DND-41 (cell line): ENCODE data around the gene PALD1.

Experiments used
- ATAC-seq: fragments of 200-7000 bp; cut with Tn5 transposase; 3 replicates; pipeline ENCODE4 v1.9.1; 2021; ENCODE audit warnings: low read depth; ENCODE audit not compliant: insufficient read depth
- DNase-seq: peaks from one replicate; pipeline ENCODE4 v3.0.0-alpha.2; 2020
- H2AFZ ChIP-seq: 2 replicates; pipeline ENCODE4 v1.6.0; 2012; ENCODE audit warnings: low read depth, low read length
- H3K27ac ChIP-seq: 2 replicates; pipeline ENCODE4 v1.5.1; 2012; ENCODE audit warnings: low read length, inconsistent platforms
- H3K27me3 ChIP-seq: fragments of 200-600 bp; sonication (generic); 2 replicates; pipeline ENCODE4 v1.6.0; 2012; ENCODE audit warnings: low read length, mild to moderate bottlenecking, inconsistent platforms; ENCODE audit not compliant: insufficient read depth, poor library complexity
- H3K36me3 ChIP-seq: 2 replicates; pipeline ENCODE4 v1.5.1; 2012; ENCODE audit warnings: low read length, inconsistent platforms; ENCODE audit not compliant: insufficient read depth
- H3K4me1 ChIP-seq: 2 replicates; pipeline ENCODE4 v1.5.1; 2012; ENCODE audit warnings: mild to moderate bottlenecking, low read length; ENCODE audit not compliant: insufficient read depth
- H3K4me2 ChIP-seq: 2 replicates; pipeline ENCODE4 v1.6.0; 2012; ENCODE audit warnings: mild to moderate bottlenecking, moderate library complexity, low read length, inconsistent platforms; ENCODE audit not compliant: insufficient read depth
- H3K4me3 ChIP-seq, 2 experiments: fragments of 200-600 bp in 1 of 2; shearing (Covaris generic) in 1 of 2; 2 replicates each; pipeline ENCODE4 v1.5.1; 2012 to 2016; ENCODE audit warnings: inconsistent platforms in 2 of 2, low read length in 2 of 2, mild to moderate bottlenecking in 2 of 2, low read depth in 1 of 2, moderate library complexity in 1 of 2
- H3K79me2 ChIP-seq: 2 replicates; pipeline ENCODE4 v1.6.0; 2012; ENCODE audit warnings: low read length, inconsistent platforms; ENCODE audit not compliant: insufficient read depth
- H3K9ac ChIP-seq: 2 replicates; pipeline ENCODE4 v1.6.0; 2012; ENCODE audit warnings: low read depth, mild to moderate bottlenecking, inconsistent platforms, low read length, moderate library complexity
- H3K9me3 ChIP-seq: 2 replicates; pipeline ENCODE4 v1.5.1; 2012; ENCODE audit warnings: low read length, moderate library complexity, mild to moderate bottlenecking, inconsistent platforms; ENCODE audit not compliant: insufficient read depth, severe bottlenecking
- H4K20me1 ChIP-seq: 2 replicates; pipeline ENCODE4 v1.6.0; 2012; ENCODE audit warnings: low read length; ENCODE audit not compliant: insufficient read depth
- CTCF ChIP-seq: IDR thresholded peaks from 2 replicates; pipeline ENCODE4 v1.5.1; 2012; ENCODE audit warnings: borderline replicate concordance, low read length, moderate library complexity, mild to moderate bottlenecking; ENCODE audit not compliant: poor library complexity, severe bottlenecking; ENCODE audit errors: extremely low read depth
- EZH2 ChIP-seq: IDR thresholded peaks from 3 replicates; pipeline ENCODE4 v1.6.1; 2012; ENCODE audit warnings: borderline replicate concordance, low read depth, mild to moderate bottlenecking, moderate library complexity, low read length, inconsistent platforms; ENCODE audit not compliant: severe bottlenecking

The PALD1 gene

GRCh38 chr10:70476249-70477035 is 2.1 kb upstream of the PALD1 start:
- no peaks in the 10 kb centered on the region for H3K27me3 ChIP-seq
- no peaks in the 10 kb centered on the region for H3K9me3 ChIP-seq
- H2AFZ ChIP-seq, result no peak overlapping the region
- no peak overlapping the region for H3K9ac ChIP-seq
- no peak overlapping the region for H3K27ac ChIP-seq
- peaks cover 35% of the 10 kb centered on the region for H4K20me1 ChIP-seq
- DNase-seq, result no peak
- no peaks in the 10 kb centered on the region for H3K79me2 ChIP-seq
- TF ChIP-seq CTCF, result no peak
- TF ChIP-seq EZH2, result no peak
- no peak overlapping the region for H3K4me2 ChIP-seq
- H3K36me3 ChIP-seq, result no peaks in the 10 kb centered on the region
- no peak for ATAC-seq
- peaks cover 40% of the 10 kb centered on the region for H3K4me1 ChIP-seq
- no peak overlapping the region for H3K4me3 ChIP-seq

GRCh38 chr10:70477661-70478162 is 855 bp upstream of the PALD1 start:
- no peak for TF ChIP-seq CTCF
- no peak for TF ChIP-seq EZH2
- Histone ChIP-seq H3K4me3 (peak overlapping the region; percentile 45 to 62; a peak in 3 of 4 replicates), H3K4me1 (peaks cover 41% of the 10 kb centered on the region), H3K9me3 (no peaks in the 10 kb centered on the region), H3K4me2 (peak overlapping the region; percentile 86), H4K20me1 (peaks cover 42% of the 10 kb centered on the region), H2AFZ (peak overlapping the region; percentile 66; the same call in 1 of the 2 replicates), H3K27me3 (no peaks in the 10 kb centered on the region), H3K79me2 (no peaks in the 10 kb centered on the region; the same call in 1 of the 2 replicates), H3K9ac (peak overlapping the region; percentile 64), H3K36me3 (no peaks in the 10 kb centered on the region), H3K27ac (no peak overlapping the region)
- peak; percentile 87 for DNase-seq
- peak; percentile 66 for ATAC-seq

- Histone ChIP-seq H3K4me2 (peak overlapping the region; percentile 86), H3K27ac (peak overlapping the region; percentile 65; the same call in 1 of the 2 replicates), H3K27me3 (no peaks in the 10 kb centered on the region), H3K36me3 (no peaks in the 10 kb centered on the region), H3K4me1 (peaks cover 41% of the 10 kb centered on the region), H3K9me3 (no peaks in the 10 kb centered on the region), H3K79me2 (no peaks in the 10 kb centered on the region; the same call in 1 of the 2 replicates), H3K4me3 (peak overlapping the region; percentile 45 to 62), H3K9ac (peak overlapping the region; percentile 64), H4K20me1 (peaks cover 50% of the 10 kb centered on the region), H2AFZ (peak overlapping the region; percentile 66)
- TF ChIP-seq EZH2 (no peak), CTCF (peak; percentile 15)
- no peak for DNase-seq
- ATAC-seq, result no peak
Observed at GRCh38 chr10:70479165-70479581, 606 bp downstream of the PALD1 start.
